Stomach smooth muscle (tissue), 2 donors: Measurements from ENCODE around the gene CLIP4.

Source experiments
- H3K27ac ChIP-seq: one replicate; pipeline ENCODE4 v1.7.0; 2013; ENCODE audit warnings: mild to moderate bottlenecking, low read length, inconsistent platforms
- H3K27me3 ChIP-seq, 2 donors: one replicate each; pipeline ENCODE4 v1.7.0; 2013; ENCODE audit warnings: low read length in 2 of 2; ENCODE audit not compliant: insufficient read depth in 2 of 2, control insufficient read depth in 1 of 2
- H3K36me3 ChIP-seq, 2 donors: one replicate each; pipeline ENCODE4 v1.7.0; 2013; ENCODE audit warnings: low read length in 2 of 2; ENCODE audit not compliant: control insufficient read depth in 2 of 2, insufficient read depth in 2 of 2
- H3K4me1 ChIP-seq: one replicate; pipeline ENCODE4 v1.7.0; 2013; ENCODE audit warnings: low read length; ENCODE audit not compliant: control insufficient read depth, insufficient read depth
- H3K4me3 ChIP-seq, 2 donors: one replicate each; pipeline ENCODE4 v1.7.0; 2013; ENCODE audit warnings: low read length in 2 of 2
- H3K9ac ChIP-seq, 2 donors: one replicate each; pipeline ENCODE4 v1.7.0; 2013; ENCODE audit warnings: low read length in 2 of 2, mild to moderate bottlenecking in 1 of 2
- H3K9me3 ChIP-seq, 2 donors: one replicate each; pipeline ENCODE4 v1.7.0; 2013; ENCODE audit warnings: low read length in 2 of 2; ENCODE audit not compliant: control insufficient read depth in 2 of 2
- donor health status: healthy.
- donor health status: Pancreatic carcinoma.

The CLIP4 gene

DNA sequence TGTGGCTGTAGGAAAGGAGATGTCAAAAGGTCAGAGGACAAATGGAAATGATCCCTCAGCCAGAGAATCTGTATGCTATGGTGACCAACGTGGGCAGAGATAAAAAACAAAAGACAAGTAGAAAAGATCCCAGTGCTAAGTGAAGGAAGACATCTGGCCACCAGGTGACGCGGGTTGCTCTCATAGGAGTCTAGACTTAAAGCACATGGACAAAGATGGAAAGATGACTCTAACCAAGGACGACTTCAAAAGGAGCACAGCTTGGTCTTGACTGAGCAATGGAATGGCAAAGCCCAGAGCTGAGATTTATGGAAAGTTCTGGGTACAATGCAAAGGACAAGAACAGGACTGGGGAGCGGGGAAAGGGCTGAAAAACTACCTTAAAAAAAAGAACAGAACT is 96.8 kb downstream of the CLIP4 start:
- Histone ChIP-seq H3K27me3 (no peaks in the 10 kb centered on the region), H3K4me3 (no peak overlapping the region), H3K9ac (no peak overlapping the region), H3K36me3 (no peaks in the 10 kb centered on the region), H3K4me1 (no peaks in the 10 kb centered on the region), H3K9me3 (no peaks in the 10 kb centered on the region), H3K27ac (no peak overlapping the region)

DNA sequence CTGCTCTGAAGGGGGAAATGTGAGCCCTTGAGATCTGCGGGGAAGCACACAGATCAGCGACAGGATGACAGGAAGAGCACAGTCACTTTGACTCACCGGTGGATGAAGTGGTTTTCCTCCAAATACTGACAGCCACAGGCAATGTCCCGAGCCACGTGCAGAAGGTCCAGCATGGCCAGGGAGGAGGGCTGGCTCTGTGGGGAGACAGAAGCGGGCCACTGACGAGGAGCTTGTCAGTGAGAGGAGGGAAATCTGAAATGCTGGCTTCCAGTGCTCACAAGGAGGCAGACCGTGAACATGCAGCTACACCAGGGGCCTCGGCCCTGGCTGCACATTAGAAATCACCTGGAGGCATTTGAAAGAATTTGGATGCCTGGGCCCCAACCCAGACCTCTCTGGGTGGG is 98.7 kb downstream of the CLIP4 start:
- H3K9ac ChIP-seq: no peak overlapping the region
- no peak overlapping the region for H3K4me3 ChIP-seq
- no peaks in the 10 kb centered on the region for H3K36me3 ChIP-seq
- no peaks in the 10 kb centered on the region for H3K4me1 ChIP-seq
- no peaks in the 10 kb centered on the region for H3K27me3 ChIP-seq
- no peaks in the 10 kb centered on the region for H3K9me3 ChIP-seq
- H3K27ac ChIP-seq: no peak overlapping the region

DNA sequence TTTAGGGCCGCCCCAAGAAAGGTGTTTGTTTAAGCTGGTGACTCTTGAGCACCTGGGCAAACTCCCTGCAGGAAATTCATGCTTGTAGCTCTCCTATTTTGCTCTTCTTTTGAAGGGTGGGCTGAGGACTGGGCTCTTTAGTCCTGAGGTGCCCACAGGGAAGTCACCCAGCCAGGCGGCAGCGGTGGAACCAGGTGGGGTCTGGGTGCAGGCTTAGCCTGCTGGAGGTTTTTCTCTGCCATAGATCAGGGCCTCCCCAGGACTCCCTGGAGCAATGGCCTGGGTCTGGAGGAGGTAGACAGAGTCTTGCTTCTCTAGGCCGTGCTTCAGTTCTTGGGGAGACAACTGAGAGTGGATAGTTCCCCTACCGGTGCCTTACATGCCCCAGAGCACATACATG is 99.9 kb downstream of the CLIP4 start:
- H3K4me3 ChIP-seq: no peak overlapping the region
- H3K27me3 ChIP-seq: peaks cover 0 to 3% of the 10 kb centered on the region in 2 donors
- H3K9ac ChIP-seq: no peak overlapping the region
- H3K36me3 ChIP-seq: no peaks in the 10 kb centered on the region
- no peaks in the 10 kb centered on the region for H3K9me3 ChIP-seq
- H3K4me1 ChIP-seq: no peaks in the 10 kb centered on the region
- H3K27ac ChIP-seq: no peak overlapping the region

DNA sequence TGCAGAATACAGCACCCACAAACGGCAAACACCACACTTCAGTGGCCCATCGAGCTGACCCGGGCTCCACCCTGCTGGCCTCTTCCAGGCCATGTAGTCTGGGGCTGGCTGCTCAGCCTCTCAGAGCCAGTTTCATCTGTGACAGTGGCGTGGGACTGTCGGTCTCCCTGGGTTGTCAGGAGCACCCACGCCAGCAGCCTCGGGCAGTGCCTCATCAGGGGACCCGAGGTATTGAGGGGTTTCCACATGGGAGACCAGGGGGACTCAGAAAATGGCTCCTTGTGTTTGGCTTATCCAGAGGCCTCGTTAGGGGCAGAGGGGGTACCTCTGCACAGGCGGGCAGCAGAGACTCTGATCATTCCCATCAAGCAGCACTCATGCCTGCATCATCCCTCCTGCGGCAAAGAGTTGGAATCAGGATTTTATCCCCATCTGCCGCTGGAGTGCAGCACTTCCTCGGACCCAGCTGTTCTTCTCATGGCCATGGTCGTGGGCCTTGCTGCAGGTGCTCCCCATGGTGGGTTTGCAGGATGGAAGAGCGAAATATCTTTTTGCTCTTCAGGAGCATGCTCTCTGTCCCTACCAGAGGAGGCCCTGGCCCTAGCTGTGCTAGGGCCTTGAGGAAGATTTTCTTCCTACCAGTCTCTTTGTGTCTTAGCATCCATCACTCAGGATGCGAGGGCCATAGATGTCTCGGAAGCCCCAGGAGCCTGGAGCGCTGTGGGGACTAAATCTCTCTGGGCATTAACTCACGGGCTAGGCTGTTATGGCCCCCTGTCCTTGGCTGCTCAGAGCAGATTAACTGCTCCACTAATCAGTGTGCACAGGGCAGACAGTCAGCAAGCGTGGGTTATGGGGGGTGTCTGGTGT is 100.8 kb downstream of the CLIP4 start:
- no peaks in the 10 kb centered on the region for H3K9me3 ChIP-seq
- peaks cover 0 to 3% of the 10 kb centered on the region in 2 donors for H3K27me3 ChIP-seq
- no peak overlapping the region for H3K27ac ChIP-seq
- no peak overlapping the region for H3K9ac ChIP-seq
- H3K4me3 ChIP-seq: no peak overlapping the region
- no peaks in the 10 kb centered on the region for H3K4me1 ChIP-seq
- H3K36me3 ChIP-seq: no peaks in the 10 kb centered on the region

DNA sequence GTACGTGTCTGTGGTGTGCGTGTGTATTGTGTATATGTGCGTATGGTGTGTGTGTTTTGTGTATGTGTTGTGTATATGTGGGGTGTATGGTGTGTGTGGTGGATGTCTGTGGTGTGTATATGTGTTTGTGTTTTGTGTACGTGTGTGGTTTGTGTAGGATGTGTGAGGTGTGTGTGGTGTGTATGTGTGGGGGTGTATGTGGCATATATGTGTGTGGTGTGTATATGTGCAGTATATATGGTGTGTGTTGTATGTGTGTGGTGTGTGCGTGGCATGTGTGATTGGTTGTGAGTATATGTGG is 101.3 kb downstream of the CLIP4 start:
- Histone ChIP-seq H3K4me1 (no peaks in the 10 kb centered on the region), H3K9me3 (no peaks in the 10 kb centered on the region), H3K9ac (no peak overlapping the region), H3K27ac (no peak overlapping the region), H3K27me3 (peaks cover 0 to 3% of the 10 kb centered on the region in 2 donors), H3K4me3 (no peak overlapping the region), H3K36me3 (no peaks in the 10 kb centered on the region)

DNA sequence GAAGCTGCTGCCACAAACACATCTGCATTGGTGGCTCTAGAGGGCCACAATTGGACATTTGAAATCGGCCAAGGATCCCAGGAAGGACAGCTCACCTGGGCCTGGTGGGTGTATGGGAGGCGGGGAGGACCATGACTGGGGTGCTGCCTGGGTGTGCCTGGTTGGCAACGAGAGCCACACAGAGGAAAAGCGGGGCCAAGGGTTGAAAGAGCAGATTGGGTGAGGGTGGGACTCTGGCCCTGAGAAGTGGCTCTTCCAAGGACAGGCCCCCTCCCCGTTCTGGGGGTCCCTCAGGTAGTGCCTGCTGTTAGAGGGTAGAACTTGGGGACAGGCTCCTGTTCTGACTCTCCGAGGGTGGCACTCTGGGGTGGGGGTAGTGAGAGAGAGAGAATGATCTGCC is 102.9 kb downstream of the CLIP4 start:
- Histone ChIP-seq H3K27me3 (peaks cover 0 to 3% of the 10 kb centered on the region in 2 donors), H3K9ac (no peak overlapping the region), H3K9me3 (no peaks in the 10 kb centered on the region), H3K4me3 (no peak overlapping the region), H3K27ac (no peak overlapping the region), H3K4me1 (no peaks in the 10 kb centered on the region), H3K36me3 (no peaks in the 10 kb centered on the region)

DNA sequence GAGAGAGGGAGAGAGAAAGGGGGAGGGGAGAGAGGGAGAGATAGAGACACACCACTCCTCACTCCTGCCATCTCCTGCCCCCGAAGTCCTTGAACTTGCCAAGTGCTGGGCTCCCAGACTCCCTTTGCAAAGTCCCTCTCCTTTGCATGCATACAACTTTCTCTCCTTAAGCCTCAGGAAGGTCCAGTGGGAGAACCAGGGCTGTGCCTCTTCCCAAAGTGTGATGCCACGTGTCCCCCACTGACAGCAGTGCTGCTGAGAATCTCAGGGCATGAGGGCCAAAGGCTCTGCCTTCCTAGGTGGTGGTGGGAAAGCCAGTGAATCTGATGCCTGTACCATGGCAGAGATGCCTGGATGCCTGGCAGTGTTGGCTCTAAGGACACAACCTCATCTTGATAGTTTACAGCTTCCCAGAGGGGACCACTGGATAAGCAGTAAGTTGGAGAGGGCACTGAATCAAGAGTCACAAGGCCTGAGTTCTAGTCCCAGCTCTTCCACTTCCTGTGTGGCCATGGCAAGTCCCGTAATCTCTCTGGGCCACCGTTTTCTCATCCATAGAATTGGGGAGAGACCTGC is 103.4 kb downstream of the CLIP4 start:
- no peak overlapping the region for H3K9ac ChIP-seq
- no peak overlapping the region for H3K4me3 ChIP-seq
- H3K36me3 ChIP-seq: no peaks in the 10 kb centered on the region
- H3K9me3 ChIP-seq: no peaks in the 10 kb centered on the region
- no peaks in the 10 kb centered on the region for H3K4me1 ChIP-seq
- H3K27me3 ChIP-seq: peaks cover 0 to 3% of the 10 kb centered on the region in 2 donors
- H3K27ac ChIP-seq: no peak overlapping the region

DNA sequence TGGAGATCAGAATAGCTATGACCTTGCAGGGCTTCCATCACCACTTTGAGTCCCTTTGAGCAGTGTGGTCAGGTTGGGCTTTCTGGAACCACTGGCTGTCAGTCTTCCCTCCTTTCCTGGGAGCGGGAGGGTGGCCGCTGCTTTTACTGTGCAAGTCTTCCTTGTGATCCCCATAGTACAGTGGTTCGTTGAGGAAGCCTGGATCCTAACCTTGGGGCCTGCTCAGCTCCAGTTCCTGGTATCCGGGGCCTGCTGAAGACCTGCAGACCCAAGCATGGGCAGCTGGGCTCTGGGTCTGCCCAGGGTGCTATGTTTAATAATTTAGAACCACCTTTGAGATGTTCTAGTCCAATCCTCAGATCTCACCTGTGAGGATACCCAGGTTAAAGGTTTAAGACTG is 104.2 kb downstream of the CLIP4 start:
- Histone ChIP-seq H3K27me3 (peaks cover 0 to 3% of the 10 kb centered on the region in 2 donors), H3K9me3 (no peaks in the 10 kb centered on the region), H3K9ac (no peak overlapping the region), H3K27ac (no peak overlapping the region), H3K36me3 (no peaks in the 10 kb centered on the region), H3K4me3 (no peak overlapping the region), H3K4me1 (no peaks in the 10 kb centered on the region)

DNA sequence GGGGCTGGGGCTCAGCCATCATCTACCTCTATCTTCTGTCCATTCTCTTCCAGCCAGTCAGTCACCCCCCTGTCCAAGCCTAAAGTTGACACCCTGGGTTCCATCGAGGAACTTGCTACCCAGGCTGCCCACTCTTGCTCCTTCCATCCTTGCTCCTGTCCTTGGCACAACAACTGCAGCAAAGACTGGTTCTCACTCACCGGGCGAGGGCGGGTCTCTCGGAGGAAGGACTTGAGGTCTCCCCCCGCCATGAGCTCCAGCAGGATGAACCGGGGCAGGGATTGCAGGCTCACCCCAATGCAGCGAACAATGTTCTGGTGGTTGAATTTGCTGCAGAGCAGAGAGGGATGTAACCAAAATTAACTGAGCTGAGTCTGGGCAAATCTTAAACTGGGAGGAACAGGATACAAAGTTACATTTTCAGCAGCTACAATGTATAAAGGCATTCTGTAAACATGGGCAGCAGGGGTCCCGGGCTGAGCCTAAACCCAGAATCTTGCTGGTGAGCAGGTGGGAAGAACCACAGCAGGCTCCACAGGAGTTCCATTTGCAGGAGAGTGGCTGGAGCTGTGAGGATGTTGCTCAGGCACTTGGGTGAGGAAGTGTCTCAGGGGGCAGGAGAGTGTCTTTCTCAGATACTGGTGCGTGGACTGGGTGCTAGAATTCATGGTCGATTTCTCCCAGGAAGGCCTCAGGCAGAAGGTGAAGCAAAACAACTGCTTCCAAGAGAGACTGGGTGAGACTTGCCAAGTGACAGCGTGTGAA is 105.5 kb downstream of the CLIP4 start:
- H3K36me3 ChIP-seq: no peaks in the 10 kb centered on the region
- H3K27me3 ChIP-seq: peaks cover 8 to 9% of the 10 kb centered on the region in 2 donors
- H3K4me3 ChIP-seq: no peak overlapping the region
- no peak overlapping the region for H3K27ac ChIP-seq
- no peaks in the 10 kb centered on the region for H3K9me3 ChIP-seq
- H3K9ac ChIP-seq: no peak overlapping the region
- no peaks in the 10 kb centered on the region for H3K4me1 ChIP-seq

DNA sequence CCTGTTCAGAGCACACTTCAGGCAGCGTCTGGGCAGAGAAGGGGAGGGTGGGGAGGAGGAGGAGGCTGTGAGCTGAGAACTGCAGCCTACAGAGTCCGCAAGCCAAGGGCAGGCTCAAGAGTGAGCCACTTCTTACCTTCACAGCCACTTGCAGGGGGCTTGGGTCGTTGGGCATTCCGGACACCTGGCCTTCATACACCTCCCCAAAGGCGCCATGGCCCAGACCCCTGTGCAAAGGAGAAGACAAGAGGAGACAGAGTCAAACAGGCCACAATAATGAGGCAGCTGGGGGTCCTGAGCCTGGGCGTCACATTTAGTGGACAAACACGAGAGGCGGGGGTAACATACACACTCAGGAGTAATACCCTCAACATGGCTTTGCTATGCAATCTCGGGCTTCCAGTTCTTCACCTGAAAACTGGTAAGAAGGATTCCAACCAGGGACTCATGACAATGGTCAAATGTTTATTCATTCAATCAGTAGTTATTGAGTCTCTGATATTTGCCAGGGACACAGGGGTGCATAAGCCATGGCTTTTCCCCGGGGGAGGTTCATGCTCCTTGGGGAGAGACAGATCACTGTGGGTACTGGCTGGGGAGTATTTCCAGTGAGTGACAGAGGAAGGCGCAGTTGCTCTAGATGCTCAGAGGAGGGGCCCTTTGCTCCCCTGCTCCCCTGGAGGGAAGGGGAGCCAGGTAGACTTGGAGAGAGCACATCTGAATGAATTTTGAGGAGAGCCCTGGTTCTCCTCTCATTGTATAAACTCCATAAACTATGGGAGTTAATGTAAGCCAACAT is 107.4 kb downstream of the CLIP4 start:
- no peak overlapping the region for H3K4me3 ChIP-seq
- peaks cover 8 to 17% of the 10 kb centered on the region in 2 donors for H3K27me3 ChIP-seq
- no peaks in the 10 kb centered on the region for H3K4me1 ChIP-seq
- no peak overlapping the region for H3K9ac ChIP-seq
- H3K9me3 ChIP-seq: no peaks in the 10 kb centered on the region
- no peaks in the 10 kb centered on the region for H3K36me3 ChIP-seq
- no peak overlapping the region for H3K27ac ChIP-seq
